ENCODE results near the gene PALD1. TPM values are rescaled to one million over a fixed set of nuclear protein-coding genes. Genes with fewer than 3 reads are reported as not detected.

PALD1 gene
- total RNA-seq, 1 donor, result not detected

DNA sequence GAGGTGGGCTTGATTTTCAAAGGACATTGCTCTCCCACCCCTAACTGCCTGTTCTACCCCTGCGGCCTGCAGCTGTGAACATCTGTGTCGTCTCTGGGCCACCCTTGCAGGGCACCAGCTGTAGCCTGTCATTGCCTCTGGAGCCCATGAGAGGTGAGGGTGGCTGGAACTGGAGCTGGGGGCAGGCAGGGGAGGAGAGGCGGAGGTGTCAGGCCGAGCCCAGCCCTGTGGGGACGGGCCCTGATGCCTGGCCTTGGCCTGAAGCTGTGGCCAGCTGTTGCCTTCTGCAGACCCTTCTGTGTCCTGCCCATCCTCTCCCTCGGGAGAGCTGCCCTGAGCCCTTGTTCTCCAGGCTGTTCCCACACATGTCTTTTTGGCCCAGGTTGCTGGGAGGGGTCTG, 44.5 kb downstream of the PALD1 start:
- DNase-seq (ENCODE audit: low read depth), result no peak
- H3K4me3 ChIP-seq (ENCODE audit: low read depth, low read length), result no peak overlapping the region
- TF ChIP-seq, protein P1, sequence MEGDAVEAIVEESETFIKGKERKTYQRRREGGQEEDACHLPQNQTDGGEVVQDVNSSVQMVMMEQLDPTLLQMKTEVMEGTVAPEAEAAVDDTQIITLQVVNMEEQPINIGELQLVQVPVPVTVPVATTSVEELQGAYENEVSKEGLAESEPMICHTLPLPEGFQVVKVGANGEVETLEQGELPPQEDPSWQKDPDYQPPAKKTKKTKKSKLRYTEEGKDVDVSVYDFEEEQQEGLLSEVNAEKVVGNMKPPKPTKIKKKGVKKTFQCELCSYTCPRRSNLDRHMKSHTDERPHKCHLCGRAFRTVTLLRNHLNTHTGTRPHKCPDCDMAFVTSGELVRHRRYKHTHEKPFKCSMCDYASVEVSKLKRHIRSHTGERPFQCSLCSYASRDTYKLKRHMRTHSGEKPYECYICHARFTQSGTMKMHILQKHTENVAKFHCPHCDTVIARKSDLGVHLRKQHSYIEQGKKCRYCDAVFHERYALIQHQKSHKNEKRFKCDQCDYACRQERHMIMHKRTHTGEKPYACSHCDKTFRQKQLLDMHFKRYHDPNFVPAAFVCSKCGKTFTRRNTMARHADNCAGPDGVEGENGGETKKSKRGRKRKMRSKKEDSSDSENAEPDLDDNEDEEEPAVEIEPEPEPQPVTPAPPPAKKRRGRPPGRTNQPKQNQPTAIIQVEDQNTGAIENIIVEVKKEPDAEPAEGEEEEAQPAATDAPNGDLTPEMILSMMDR (IDR thresholded peaks at IDR 0.05; ENCODE audit: insufficient read depth, low read depth, low read length), result no peak

DNA sequence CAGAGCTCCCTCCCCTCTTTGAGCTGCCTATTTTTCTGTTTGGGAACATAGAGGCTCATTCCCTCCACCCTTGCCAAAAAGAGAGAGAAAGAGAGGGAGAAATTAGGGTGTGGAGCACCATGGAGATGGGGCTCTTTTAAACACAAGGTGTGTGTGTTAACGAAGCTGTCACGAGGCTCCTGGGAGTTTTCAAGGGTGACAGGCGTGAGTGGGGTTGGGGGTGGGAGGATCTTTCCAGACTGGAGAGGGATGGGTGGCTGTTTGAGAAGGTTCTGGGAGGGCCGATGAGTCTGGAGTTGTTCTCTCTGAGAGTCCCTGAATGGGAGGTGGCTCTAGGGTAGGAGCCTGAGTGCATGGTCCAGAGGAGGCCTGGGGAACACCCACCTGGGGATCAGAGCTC, 45.0 kb downstream of the PALD1 start:
- no peak overlapping the region for H3K4me3 ChIP-seq (ENCODE audit: low read depth, low read length)
- TF ChIP-seq, protein P1 (IDR thresholded peaks at IDR 0.05; ENCODE audit: insufficient read depth, low read depth, low read length), result no peak
- DNase-seq (ENCODE audit: low read depth), result no peak

DNA sequence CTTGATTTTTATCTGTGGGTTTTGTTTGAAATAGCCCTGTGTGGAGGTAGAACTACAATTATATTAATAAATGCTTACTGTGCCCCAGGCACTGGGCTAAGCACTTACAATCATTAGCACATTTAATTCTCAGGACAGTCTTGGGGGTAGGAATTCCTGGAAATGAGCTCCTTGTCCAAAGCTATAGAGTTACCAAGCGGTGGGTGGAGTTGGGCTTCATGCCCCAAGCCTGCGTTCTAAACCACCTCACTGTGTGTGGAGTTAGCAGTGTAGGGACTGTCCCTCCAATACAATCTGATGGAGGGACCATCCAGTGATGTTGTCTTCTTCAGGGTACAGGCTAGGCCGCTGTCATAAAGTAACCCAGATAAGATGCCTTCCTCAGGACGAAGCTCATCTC, 49.7 kb downstream of the PALD1 start:
- TF ChIP-seq, protein P1 (IDR thresholded peaks at IDR 0.05; ENCODE audit: insufficient read depth, low read depth, low read length), result no peak
- no peak overlapping the region for H3K4me3 ChIP-seq (ENCODE audit: low read depth, low read length)
- no peak for DNase-seq (ENCODE audit: low read depth)

DNA sequence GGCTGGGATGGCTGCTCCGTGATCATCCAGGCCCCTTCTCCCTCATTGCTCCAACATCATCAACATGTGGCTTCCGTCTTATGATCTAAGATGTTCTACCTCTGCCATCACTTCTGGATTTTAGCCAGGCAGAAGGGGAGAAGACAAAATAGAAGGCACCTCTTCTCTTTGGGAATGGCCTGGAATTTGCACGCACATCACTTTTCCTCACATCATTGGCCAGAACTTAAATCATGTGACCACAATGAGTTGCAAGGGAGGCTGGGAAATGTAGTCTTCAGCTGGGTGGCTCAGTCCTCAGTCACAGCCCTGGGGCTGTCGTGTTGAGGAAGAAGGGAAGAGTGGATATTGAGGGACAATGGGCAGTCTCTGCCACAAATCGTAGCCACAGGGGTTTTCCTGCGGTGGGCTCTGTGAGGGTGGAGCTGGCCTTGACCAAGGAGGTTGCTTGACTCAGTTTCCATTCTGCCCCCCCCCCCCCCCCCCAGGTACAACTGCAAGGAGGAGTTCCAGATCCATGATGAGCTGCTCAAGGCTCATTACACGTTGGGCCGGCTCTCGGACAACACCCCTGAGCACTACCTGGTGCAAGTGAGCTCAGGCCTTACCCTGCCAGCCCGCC, 50.3 kb downstream of the PALD1 start:
- TF ChIP-seq, protein P1 (IDR thresholded peaks at IDR 0.05; ENCODE audit: insufficient read depth, low read depth, low read length), result no peak
- H3K4me3 ChIP-seq (ENCODE audit: low read depth, low read length), result no peak overlapping the region
- peak; percentile 56 for DNase-seq (ENCODE audit: low read depth)

DNA sequence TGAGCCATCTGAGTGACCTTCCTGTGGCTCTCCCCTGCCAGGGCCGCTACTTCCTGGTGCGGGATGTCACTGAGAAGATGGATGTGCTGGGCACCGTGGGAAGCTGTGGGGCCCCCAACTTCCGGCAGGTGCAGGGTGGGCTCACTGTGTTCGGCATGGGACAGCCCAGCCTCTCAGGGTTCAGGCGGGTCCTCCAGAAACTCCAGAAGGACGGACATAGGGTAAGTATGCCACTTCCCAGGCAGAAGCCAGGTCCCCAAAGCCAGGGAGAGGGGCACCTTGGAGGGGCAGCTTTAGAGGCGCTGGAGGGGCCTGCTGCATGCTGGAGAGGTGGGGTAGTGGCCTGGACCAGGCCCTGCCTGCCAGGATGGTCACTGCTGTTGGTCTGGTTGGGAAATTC, 51.3 kb downstream of the PALD1 start:
- TF ChIP-seq, protein P1 (IDR thresholded peaks at IDR 0.05; ENCODE audit: insufficient read depth, low read depth, low read length), result no peak
- H3K4me3 ChIP-seq (ENCODE audit: low read depth, low read length), result no peak overlapping the region
- DNase-seq (ENCODE audit: low read depth), result no peak

DNA sequence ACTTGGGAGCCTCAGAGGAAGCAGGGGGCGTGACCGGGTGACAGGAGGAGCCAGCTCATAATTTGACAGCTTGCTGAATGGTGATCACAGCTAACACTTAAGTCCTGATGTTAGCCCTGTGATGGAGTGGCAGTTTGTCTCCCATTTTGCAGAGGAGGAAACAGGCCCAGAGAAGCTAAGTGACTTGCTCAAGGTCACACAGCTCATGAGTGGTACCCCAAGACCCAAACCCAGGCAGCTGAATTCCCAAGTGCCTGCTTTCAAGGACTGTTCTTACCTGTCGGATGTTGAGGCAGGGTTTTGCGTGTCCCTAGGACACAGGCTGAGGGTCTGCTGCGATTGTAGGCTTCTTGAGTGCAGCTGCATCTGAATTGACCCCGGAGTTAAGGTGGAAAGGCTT, 51.7 kb downstream of the PALD1 start:
- H3K4me3 ChIP-seq (ENCODE audit: low read depth, low read length), result no peak overlapping the region
- TF ChIP-seq, protein P1 (IDR thresholded peaks at IDR 0.05; ENCODE audit: insufficient read depth, low read depth, low read length), result no peak
- DNase-seq (ENCODE audit: low read depth), result no peak
